Pancreas (tissue), 10 donors: Measurements from ENCODE around the gene AP3S1. TPM values are rescaled to one million over a fixed set of nuclear protein-coding genes. Genes with fewer than 3 reads are reported as not detected.

Experiments used
- ATAC-seq, 4 donors: fragments of 200-7000 bp; cut with Tn5 transposase; one replicate each; pipeline versions ENCODE4 v1.8.0 to v1.9.1; 2020; ENCODE audit warnings: mild to moderate bottlenecking in 4 of 4, moderate library complexity in 4 of 4
- DNase-seq, 6 donors: peaks; one replicate each; pipeline ENCODE4 v3.0.0-alpha.2; 2020
- FAIRE-seq: peaks from 2 replicates; lab custom pipeline; 2012; peaks lifted over from hg19 to GRCh38; lab: Jason Lieb, UNC
- H3K27ac ChIP-seq, 4 donors: fragments of 200-600 bp; sonication (generic); 1 replicate in 3 of 4; 2 replicates in 1 of 4; pipeline versions ENCODE4 v1.5.0 to v1.8.0; 2020
- H3K27me3 ChIP-seq, 4 donors: fragments of 200-600 bp; one replicate each; pipeline ENCODE4 v1.8.0; 2021
- H3K36me3 ChIP-seq, 3 donors: fragments of 200-600 bp; sonication (generic) in 1 of 3; one replicate each; pipeline versions ENCODE4 v1.5.0 to v1.8.0; 2020 to 2021
- H3K4me1 ChIP-seq, 3 donors: fragments of 200-600 bp; one replicate each; pipeline ENCODE4 v1.8.0; 2021
- H3K4me3 ChIP-seq, 4 donors: fragments of 200-600 bp; sonication (generic) in 2 of 4; one replicate each; pipeline versions ENCODE4 v1.5.0 to v1.8.0; 2020 to 2021
- H3K9me3 ChIP-seq, 4 donors: fragments of 200-600 bp; one replicate each; pipeline ENCODE4 v1.8.0; 2021
- WGBS, 2 donors: extraction: QIAGEN DNeasy Blood & Tissue Kit; methylation state at CpG; one replicate each; pipeline ENCODE4 v1.1.7; 2013; 5-methylcytosine and 5-hydroxymethylcytosine counted together
- intact Hi-C, 3 donors: fragments of 100-400 bp; cut with DNase I; formaldehyde crosslinking; loops; one replicate each; pipeline versions ENCODE4 v1.11.1 to v1.14.2; 2022
- polyA plus RNA-seq, 2 donors: library from polyadenylated mRNA; stranded (reverse); fragments of 200-250 nt; gene quantifications; one replicate each; pipeline ENCODE4 v1.2.3, GENCODE V29; 2013
- total RNA-seq, 6 donors: library from RNA; stranded (reverse); fragmentation: NEBNext Ultra II Directional in 4 of 6; extraction: Animal tissue kit (Norgen Biotek cat#: 25700) in 4 of 6; gene quantifications; one replicate each; pipeline versions ENCODE4 v1.2.1 to v1.2.4, GENCODE V29; 2021 to 2023
- TF ChIP-seq, protein P1 (sequence below), 4 donors: fragments of 200-600 bp; sonication (generic) in 3 of 4; IDR thresholded peaks; one replicate each; pipeline versions ENCODE4 v1.5.0 to v1.8.0; 2021; ENCODE audit warnings: antibody characterized with exemption in 4 of 4
- donor health status: healthy with polysubstance abuse.
- donor health status: DM: no; HTN: no; CAD: no; lungs with moderate emphysema.
- donor health status: DM: no; HTN: no; CAD: no.
- donor health status: control.
- donor health status: control.
- donor health status: Bipolar disorder and iron deficiency.
- donor health status: DM: yes; HTN: yes; CAD: no.
- donor health status: DM: no; HTN: no; CAD: no.
- donor health status: DM: no; HTN: no; CAD: no.
- donor health status: DM: yes; HTN: yes; CAD: no.

The AP3S1 gene
- total and polyA plus RNA-seq, 8 donors: 26.0 to 58.4 (median 47.9) TPM

DNA sequence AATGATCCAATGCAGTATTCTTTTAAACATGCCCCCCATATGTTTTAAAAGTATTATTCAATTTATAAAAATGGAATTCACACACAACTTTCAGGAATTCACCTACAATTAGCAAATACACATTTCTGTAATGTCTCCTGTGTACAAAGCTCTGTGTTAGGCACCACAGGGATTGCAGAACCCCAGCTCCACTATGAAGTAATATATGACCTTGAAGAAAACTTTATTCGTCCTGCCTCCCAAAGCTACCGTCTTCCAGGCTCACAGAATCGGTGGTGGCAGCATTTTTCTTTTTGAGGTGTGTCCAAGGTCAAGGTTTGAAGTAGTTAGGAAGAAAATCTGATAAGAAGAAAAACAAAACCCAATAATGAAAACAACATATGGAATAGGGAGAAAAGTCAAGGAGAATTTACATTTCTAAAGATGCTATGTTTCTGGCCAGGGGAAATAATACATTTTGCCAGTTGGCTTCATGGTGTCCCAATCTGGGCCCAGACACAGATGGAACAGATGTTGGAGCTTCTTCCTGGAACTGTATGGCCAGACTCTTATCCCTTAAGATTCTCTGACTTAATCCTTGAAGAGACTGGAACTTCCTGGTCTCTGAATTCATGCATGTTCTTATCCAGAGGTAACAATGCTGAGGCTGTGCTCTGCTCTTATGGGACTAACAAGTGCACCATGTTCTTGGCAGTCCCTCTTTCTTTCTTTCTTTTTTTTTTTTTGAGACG lies 98.5 kb downstream of the AP3S1 start:
- FAIRE-seq: no peak

DNA sequence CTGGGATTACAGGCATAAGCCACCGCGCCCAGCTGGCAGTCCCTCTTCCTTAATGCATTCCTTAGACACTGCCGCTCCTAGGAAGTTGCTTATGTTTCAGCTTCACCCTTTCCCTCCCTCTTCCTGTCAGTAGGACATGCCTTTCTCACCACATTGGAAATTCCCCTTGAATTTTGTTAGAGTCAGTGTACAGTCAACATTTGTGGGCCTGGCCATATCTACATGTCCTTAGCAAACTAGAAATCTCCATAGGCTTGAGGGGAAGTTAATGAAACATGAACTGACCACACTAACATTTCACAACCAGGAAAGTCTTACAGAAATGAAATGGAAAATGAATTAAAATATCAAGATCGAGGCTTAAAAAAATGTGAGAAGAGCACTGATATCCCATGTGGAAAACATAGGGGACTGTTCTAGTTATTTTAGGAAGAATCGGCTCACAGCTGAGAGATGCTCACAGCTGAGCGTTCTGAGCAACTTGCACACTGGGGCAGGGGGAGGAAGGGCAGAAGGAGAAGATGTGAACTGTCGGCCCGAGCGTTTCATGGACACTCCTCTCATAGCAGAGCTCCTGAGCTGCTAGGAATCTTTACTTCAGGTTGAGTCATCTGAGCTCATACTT lies 99.4 kb downstream of the AP3S1 start:
- no peaks in the 10 kb centered on the region for H3K4me1 ChIP-seq
- TF ChIP-seq, protein P1, sequence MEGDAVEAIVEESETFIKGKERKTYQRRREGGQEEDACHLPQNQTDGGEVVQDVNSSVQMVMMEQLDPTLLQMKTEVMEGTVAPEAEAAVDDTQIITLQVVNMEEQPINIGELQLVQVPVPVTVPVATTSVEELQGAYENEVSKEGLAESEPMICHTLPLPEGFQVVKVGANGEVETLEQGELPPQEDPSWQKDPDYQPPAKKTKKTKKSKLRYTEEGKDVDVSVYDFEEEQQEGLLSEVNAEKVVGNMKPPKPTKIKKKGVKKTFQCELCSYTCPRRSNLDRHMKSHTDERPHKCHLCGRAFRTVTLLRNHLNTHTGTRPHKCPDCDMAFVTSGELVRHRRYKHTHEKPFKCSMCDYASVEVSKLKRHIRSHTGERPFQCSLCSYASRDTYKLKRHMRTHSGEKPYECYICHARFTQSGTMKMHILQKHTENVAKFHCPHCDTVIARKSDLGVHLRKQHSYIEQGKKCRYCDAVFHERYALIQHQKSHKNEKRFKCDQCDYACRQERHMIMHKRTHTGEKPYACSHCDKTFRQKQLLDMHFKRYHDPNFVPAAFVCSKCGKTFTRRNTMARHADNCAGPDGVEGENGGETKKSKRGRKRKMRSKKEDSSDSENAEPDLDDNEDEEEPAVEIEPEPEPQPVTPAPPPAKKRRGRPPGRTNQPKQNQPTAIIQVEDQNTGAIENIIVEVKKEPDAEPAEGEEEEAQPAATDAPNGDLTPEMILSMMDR (IDR thresholded peaks at IDR 0.05): no peak
- H3K9me3 ChIP-seq: no peaks in the 10 kb centered on the region
- intact Hi-C loops: no loop called here
- WGBS, 2 donors: 86 to 94% methylated on average over 9 of the region's 9 CpGs
- H3K4me3 ChIP-seq: no peak overlapping the region
- DNase-seq (no peak), ATAC-seq (peak in 2 of 4 donors; percentile 57 to 61), FAIRE-seq (no peak)
- no peak overlapping the region for H3K27ac ChIP-seq
- no peaks in the 10 kb centered on the region for H3K36me3 ChIP-seq
- no peaks in the 10 kb centered on the region for H3K27me3 ChIP-seq

More for the DNA sequence above, 98.5 kb downstream of the AP3S1 start:
- Histone ChIP-seq H3K4me3 (no peak overlapping the region), H3K27ac (no peak overlapping the region), H3K4me1 (no peaks in the 10 kb centered on the region), H3K9me3 (no peaks in the 10 kb centered on the region), H3K27me3 (no peaks in the 10 kb centered on the region), H3K36me3 (no peaks in the 10 kb centered on the region)
- 45 to 54% methylated on average over 3 to 4 of the region's 4 CpGs for WGBS, 2 donors
- TF ChIP-seq, protein P1 (IDR thresholded peaks at IDR 0.05): no peak
- intact Hi-C loops: no loop called here
- ATAC-seq (no peak), DNase-seq (no peak)

DNA sequence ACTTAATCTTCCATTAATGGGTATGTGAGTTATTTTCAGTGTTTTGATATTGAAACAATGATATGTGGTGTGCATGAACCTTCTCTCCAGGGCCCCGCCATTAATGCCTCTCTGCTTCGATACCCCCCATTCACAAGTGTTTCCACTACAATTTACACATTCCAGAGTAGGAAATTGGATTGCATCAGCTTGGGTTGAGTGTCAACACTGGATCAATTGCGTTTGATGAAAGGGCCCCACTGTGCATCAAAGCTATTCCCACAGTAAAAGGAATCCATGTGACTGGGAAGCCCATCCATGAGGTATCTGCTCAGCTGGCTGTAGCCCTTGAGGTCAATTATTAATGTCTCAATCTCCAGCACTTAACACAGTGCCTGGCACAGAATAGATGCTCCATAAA lies 102.8 kb downstream of the AP3S1 start:
- DNase-seq: no peak
- TF ChIP-seq, protein P1 (IDR thresholded peaks at IDR 0.05): no peak
- no peak for ATAC-seq
- FAIRE-seq: no peak
- H3K4me3 ChIP-seq: no peak overlapping the region
- H3K36me3 ChIP-seq: no peaks in the 10 kb centered on the region
- WGBS, 2 donors: 72 to 81% methylated on average over 3 of the region's 3 CpGs
- H3K27me3 ChIP-seq: no peaks in the 10 kb centered on the region
- intact Hi-C loops: no loop called here
- H3K9me3 ChIP-seq: no peaks in the 10 kb centered on the region
- H3K4me1 ChIP-seq: no peaks in the 10 kb centered on the region
- no peak overlapping the region for H3K27ac ChIP-seq

DNA sequence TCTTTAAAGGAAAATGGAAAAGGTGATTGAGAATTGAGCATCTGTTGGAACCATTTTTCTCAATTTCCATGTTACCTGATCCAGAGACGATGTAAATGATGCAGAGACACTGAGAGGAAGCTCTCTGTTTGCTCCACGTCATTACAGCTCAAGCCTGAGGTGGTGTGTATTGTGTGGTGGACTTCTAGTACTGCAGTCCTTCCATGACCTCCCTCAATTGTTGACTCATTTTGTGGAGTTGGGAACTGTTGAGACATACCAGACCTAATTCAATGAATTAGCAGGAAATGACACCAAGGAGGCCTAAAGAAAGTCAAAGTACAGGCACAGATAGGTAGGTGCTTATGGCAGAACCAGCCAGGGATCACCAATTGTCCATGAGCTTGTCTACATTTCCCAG lies 104.9 kb downstream of the AP3S1 start:
- WGBS, 2 donors: 67 to 84% methylated on average over 2 of the region's 2 CpGs
- no peaks in the 10 kb centered on the region for H3K4me1 ChIP-seq
- no peak for ATAC-seq
- no peak for FAIRE-seq
- H3K27ac ChIP-seq: no peak overlapping the region
- H3K9me3 ChIP-seq: no peaks in the 10 kb centered on the region
- H3K4me3 ChIP-seq: no peak overlapping the region
- TF ChIP-seq, protein P1 (IDR thresholded peaks at IDR 0.05): no peak
- H3K36me3 ChIP-seq: no peaks in the 10 kb centered on the region
- no peaks in the 10 kb centered on the region for H3K27me3 ChIP-seq
- intact Hi-C loops: no loop called here
- no peak for DNase-seq

DNA sequence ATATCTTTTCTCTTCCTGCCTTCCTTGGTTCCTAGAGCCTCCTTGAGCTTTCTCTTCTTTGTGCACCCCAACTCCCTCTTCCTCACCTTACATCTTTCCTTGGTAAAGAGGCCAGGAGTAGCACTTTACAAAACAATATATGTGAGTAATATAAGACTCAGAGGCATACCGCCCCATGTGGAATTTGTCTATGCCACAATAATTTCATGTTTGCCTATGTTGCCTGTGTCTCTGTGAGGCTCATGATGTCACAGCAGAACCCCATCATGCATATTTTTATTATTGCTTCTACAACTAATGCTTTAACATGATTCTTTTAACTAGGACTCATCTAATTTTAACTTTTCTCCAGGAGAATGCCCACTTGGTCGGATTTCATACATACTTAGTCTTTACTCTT lies 105.5 kb downstream of the AP3S1 start:
- no peak overlapping the region for H3K4me3 ChIP-seq
- no peak overlapping the region for H3K27ac ChIP-seq
- ATAC-seq (no peak), FAIRE-seq (no peak), DNase-seq (no peak)
- no peaks in the 10 kb centered on the region for H3K27me3 ChIP-seq
- WGBS, 2 donors: 77 to 84% methylated on average over 2 of the region's 2 CpGs
- intact Hi-C loops: no loop called here
- TF ChIP-seq, protein P1 (IDR thresholded peaks at IDR 0.05): no peak
- H3K36me3 ChIP-seq: no peaks in the 10 kb centered on the region
- no peaks in the 10 kb centered on the region for H3K9me3 ChIP-seq
- H3K4me1 ChIP-seq: no peaks in the 10 kb centered on the region
